Endodermal cell (in vitro differentiated cells): ENCODE results near the gene WDSUB1. TPM values are rescaled to one million over a fixed set of nuclear protein-coding genes. Genes with fewer than 3 reads are reported as not detected.

Experiments used
- DNase-seq: peaks from one replicate; pipeline ENCODE4 v3.0.0-alpha.2; 2017
- H3K27ac ChIP-seq: 2 replicates; pipeline ENCODE4 v1.5.1; 2013; ENCODE audit warnings: mild to moderate bottlenecking, low read depth, low read length, moderate library complexity
- H3K27me3 ChIP-seq: 2 replicates; pipeline ENCODE4 v1.6.1; 2013; ENCODE audit warnings: mild to moderate bottlenecking, low read length, moderate library complexity; ENCODE audit not compliant: insufficient read depth, control insufficient read depth, poor library complexity, severe bottlenecking
- H3K36me3 ChIP-seq: 2 replicates; pipeline ENCODE4 v1.7.0; 2013; ENCODE audit warnings: mild to moderate bottlenecking, low read length, moderate library complexity; ENCODE audit not compliant: control insufficient read depth, insufficient read depth
- H3K4me1 ChIP-seq: one replicate; pipeline ENCODE4 v1.7.0; 2013; ENCODE audit warnings: low read length; ENCODE audit not compliant: control insufficient read depth, insufficient read depth
- H3K4me3 ChIP-seq: 2 replicates; pipeline ENCODE4 v1.5.1; 2013; ENCODE audit warnings: mild to moderate bottlenecking, low read length, moderate library complexity
- H3K9ac ChIP-seq: 2 replicates; pipeline ENCODE4 v1.6.1; 2013; ENCODE audit warnings: mild to moderate bottlenecking, low read length, moderate library complexity; ENCODE audit not compliant: poor library complexity, severe bottlenecking; ENCODE audit errors: extremely low read depth
- H3K9me3 ChIP-seq: 2 replicates; pipeline ENCODE4 v1.6.1; 2013; ENCODE audit warnings: mild to moderate bottlenecking, low read length, moderate library complexity; ENCODE audit not compliant: control insufficient read depth
- H3K27ac Mint-ChIP-seq: 2 replicates; pipeline ENCODE4 v1.8.0; 2020; ENCODE audit warnings: mixed read lengths
- H3K27me3 Mint-ChIP-seq: 2 replicates; pipeline ENCODE4 v1.8.0; 2021; ENCODE audit warnings: mild to moderate bottlenecking, mixed read lengths; ENCODE audit not compliant: insufficient read depth
- H3K36me3 Mint-ChIP-seq: 2 replicates; pipeline ENCODE4 v1.8.0; 2020; ENCODE audit warnings: low read depth, mixed read lengths
- H3K4me1 Mint-ChIP-seq: 2 replicates; pipeline ENCODE4 v1.8.0; 2020; ENCODE audit warnings: mixed read lengths
- H3K4me3 Mint-ChIP-seq: 2 replicates; pipeline ENCODE4 v1.8.0; 2020; ENCODE audit warnings: mild to moderate bottlenecking, moderate library complexity, mixed read lengths
- H3K9me3 Mint-ChIP-seq: 2 replicates; pipeline ENCODE4 v1.8.0; 2020; ENCODE audit warnings: mild to moderate bottlenecking, mixed read lengths
- CTCF ChIP-seq: fragments of 200-600 bp; sonication (generic); conservative IDR thresholded peaks from 2 replicates; pipeline ENCODE4 v1.5.0; 2021; ENCODE audit warnings: antibody characterized with exemption, mild to moderate bottlenecking
- WGBS, 2 experiments: methylation state at CpG; one replicate each; pipeline versions ENCODE4 v1.1.5 to v1.1.7; 2013; ENCODE audit warnings: missing lambda C conversion rate in 2 of 2, mixed read lengths in 1 of 2; ENCODE audit not compliant: insufficient coverage in 1 of 2, insufficient read length in 1 of 2; 5-methylcytosine and 5-hydroxymethylcytosine counted together
- total RNA-seq, 2 donors: library from RNA; stranded (reverse); fragmentation: NEBNext Ultra II Directional in 1 of 2; extraction: Animal tissue kit (Norgen Biotek cat#: 25700) in 1 of 2; gene quantifications; 2 replicates in 1 of 2; 3 replicates in 1 of 2; pipeline ENCODE4 v1.2.1, GENCODE V29; 2021

WDSUB1 gene
- total RNA-seq, 2 donors from 2014 or later = 10.7 to 14.7 TPM

- Histone ChIP-seq H3K27ac (no peak overlapping the region), H3K9me3 (no peaks in the 10 kb centered on the region), H3K4me1 (no peaks in the 10 kb centered on the region), H3K27me3 (no peaks in the 10 kb centered on the region), H3K36me3 (peaks cover 66% of the 10 kb centered on the region), H3K9ac (no peak overlapping the region), H3K4me3 (no peak overlapping the region)
- no peaks in the 10 kb centered on the region for H3K4me1 Mint-ChIP-seq
- no peak overlapping the region for H3K27ac Mint-ChIP-seq
- no peak for TF ChIP-seq CTCF
- H3K27me3 Mint-ChIP-seq = no peaks in the 10 kb centered on the region
- no peak for DNase-seq
- no peak overlapping the region for H3K4me3 Mint-ChIP-seq
- H3K36me3 Mint-ChIP-seq = peaks cover 47% of the 10 kb centered on the region
- H3K9me3 Mint-ChIP-seq = no peaks in the 10 kb centered on the region
Measured at GRCh38 chr2:159322419-159322818, 35.9 kb upstream of the WDSUB1 start.

- H3K36me3 Mint-ChIP-seq = peaks cover 72% of the 10 kb centered on the region
- Histone ChIP-seq H3K27ac (no peak overlapping the region), H3K36me3 (peaks cover 61% of the 10 kb centered on the region), H3K4me1 (no peaks in the 10 kb centered on the region), H3K4me3 (no peak overlapping the region), H3K27me3 (no peaks in the 10 kb centered on the region), H3K9ac (no peak overlapping the region), H3K9me3 (no peaks in the 10 kb centered on the region)
- H3K4me3 Mint-ChIP-seq = no peak overlapping the region
- no peak for TF ChIP-seq CTCF
- H3K27me3 Mint-ChIP-seq = no peaks in the 10 kb centered on the region
- peaks cover 18% of the 10 kb centered on the region for H3K9me3 Mint-ChIP-seq
- WGBS, 2 experiments = 92 to 95% methylated on average over 2 to 3 of the region's 3 CpGs
- no peak for DNase-seq
- peak overlapping the region; percentile 12 for H3K27ac Mint-ChIP-seq
- no peaks in the 10 kb centered on the region for H3K4me1 Mint-ChIP-seq
Measured at GRCh38 chr2:159317392-159318088, 31.0 kb upstream of the WDSUB1 start.

DNA sequence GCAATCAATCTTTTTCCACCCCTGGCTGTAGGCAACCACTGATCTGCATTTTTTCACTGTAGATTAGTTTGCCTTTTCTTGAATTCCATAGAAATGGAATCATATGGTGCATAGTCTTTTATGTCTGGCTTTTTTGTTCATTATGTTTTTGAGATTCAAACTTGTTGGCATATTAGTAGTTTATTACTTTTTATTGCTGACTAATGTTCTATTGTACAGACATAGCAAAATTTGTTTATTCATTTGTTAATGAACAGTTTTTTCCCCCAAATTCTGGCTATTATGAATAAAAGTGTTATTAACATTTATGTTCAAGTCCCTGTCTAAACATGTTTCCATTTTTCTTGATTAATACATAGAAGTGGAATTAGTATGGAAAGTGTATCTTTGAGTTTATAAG, 21.4 kb upstream of the WDSUB1 start:
- no peak overlapping the region for H3K4me3 Mint-ChIP-seq

More for the DNA sequence above, 21.4 kb upstream of the WDSUB1 start:
- Mint-ChIP-seq H3K4me1 (no peaks in the 10 kb centered on the region), H3K36me3 (no peaks in the 10 kb centered on the region), H3K27ac (no peak overlapping the region), H3K9me3 (no peaks in the 10 kb centered on the region), H3K27me3 (no peaks in the 10 kb centered on the region)
- Histone ChIP-seq H3K9me3 (no peaks in the 10 kb centered on the region), H3K9ac (no peak overlapping the region), H3K36me3 (no peaks in the 10 kb centered on the region), H3K4me3 (no peak overlapping the region), H3K27me3 (no peaks in the 10 kb centered on the region), H3K27ac (no peak overlapping the region), H3K4me1 (no peaks in the 10 kb centered on the region)
- TF ChIP-seq CTCF = no peak
- no peak for DNase-seq
